Ramos (cell line): ENCODE results near the gene LRP8.

Experiments
- in situ Hi-C: fragments of 300-500 bp; cut with MboI; formaldehyde crosslinking; loops from one replicate; pipeline ENCODE4 v1.14.3; 2022; ENCODE audit warnings: low sequenced_read_pairs; ENCODE audit not compliant: unreplicated experiment

Gene LRP8

DNA sequence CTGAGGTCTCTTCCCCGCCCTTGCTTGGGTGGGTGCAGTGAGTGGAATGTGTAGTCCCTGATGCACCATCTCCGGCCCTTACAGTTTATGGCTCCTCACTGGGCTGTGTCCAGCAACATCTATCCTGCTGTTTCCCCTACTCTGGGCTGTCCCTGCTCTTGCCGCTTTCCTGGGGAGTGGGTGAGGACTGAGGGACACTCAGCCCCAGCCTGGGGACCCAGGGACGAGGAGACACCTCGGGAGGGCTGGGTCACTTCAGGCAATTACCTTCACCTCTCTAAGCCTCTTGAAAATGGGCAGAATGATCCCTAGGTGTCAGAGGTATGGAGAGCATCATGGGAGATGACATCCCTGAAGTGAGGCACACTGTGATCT is 13.6 kb upstream of the LRP8 start:
- in situ Hi-C loops = no loop called here

DNA sequence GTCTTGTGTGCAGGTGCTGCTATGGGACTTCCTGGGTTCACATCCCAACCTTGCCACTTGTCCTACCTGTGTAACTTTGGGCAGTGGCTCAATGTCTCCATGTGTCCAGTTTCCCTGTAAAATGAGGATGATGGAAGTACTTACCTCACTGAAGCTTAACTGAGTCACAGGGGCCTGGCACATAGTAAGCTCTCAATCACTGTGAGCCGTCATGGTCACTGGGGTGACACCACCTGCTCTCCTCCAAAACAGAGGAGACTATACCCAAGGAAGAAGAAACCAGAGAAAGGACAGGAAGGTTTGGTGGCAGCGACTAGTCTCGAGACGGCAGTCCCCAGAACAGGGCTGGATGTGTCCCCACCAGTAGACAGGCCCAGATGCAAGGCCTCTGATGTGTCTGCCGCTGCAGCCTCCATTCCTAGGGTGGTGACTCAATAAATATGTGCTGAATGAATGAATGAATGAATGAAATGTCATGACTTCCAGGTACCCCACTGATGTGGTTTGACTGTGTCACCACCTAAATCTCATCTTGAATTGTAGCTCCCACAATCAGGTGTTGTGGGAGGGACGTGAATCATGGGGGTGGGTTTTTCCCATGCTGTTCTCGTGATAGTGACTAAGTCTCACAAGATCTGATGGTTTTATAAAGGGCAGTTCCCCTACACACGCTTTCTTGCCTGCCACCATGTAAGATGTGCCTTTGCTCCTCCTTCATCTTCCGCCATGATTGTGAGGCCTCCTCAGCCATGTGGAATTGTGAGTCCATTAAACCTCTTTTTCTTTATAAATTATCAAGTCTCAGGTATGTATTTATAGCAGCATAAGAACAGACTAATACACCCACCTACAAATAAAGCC is 13.0 kb upstream of the LRP8 start:
- in situ Hi-C loops = no loop called here

DNA sequence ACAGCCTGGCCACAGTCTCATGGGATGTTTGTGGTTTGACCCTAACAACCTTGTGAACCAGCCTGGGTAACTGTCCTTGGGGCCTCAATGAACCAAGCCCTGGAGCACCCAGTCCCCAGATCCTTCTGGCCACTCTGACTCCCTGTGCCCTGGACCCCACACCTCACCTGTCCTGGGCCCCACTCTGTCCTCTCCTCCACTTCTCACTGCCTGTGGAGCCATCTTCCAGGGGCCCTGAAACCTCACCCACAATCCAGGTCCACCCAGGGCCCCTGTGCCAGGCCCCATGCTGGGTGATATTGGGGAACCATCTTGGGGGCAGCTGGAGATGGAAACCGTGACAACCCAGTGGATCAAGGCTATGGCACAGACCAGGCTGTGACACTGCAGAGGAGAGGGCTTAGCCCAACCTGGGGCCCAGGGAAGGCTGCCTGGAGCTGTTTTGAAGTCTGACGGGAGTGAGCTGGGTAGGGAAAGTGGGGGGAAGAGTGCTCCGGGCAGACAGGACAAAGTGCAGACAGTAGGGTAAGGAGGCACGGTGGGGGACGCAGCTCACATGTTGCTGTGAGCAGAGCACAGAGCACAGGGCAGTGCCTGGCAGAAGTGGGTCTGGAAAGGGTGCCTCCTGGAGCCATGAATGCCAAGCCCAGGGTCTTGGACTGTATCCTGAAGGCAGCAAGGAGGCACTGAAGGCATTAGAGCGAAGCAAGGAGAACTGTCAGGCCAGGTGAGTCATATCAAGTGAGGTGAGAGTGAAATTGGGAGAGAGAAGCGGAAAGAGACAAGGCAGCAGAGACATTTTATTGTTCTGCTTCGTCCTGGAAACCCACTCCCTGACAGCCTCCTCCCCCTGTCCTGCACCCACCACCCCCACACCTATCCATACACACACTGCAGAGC is 12.1 kb upstream of the LRP8 start:
- in situ Hi-C loops = no loop called here

DNA sequence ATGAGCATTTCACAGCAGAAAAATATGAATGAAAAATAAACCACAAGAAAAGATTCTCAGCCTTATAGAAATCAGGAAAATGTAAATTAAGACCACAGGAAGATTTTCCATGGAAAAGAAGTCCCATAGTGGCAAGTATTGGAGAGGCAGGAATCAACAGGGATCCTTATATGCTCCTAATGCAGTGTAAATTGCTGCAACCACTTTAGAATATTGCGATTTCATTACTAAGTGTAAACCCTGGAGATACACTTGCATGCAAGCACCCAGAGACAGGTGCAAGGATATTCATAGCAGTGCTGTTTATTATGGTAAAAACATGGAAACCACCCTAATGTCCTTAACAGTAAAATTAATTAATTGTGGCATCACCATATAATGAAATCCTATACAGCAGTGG is 10.6 kb upstream of the LRP8 start:
- in situ Hi-C loops = no loop called here

DNA sequence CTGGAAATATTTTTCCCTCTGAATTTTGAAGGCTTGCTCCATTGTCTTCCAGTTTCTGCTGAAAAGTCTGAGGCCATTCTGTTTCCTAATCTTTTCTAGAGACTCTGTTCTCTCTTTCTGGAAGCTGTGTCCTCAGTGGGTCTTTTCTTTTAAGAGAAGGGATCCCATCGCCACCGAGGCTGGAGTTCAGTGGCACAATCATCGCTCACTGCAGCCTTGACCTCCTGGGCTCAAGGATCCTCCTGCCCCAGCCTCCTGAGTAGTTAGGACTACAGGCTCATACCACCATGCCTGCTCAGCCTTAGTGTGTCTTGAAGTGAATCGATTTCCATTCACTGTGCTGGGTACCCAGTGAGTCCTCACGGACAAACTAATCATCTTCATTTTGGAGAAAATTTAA is 9.6 kb upstream of the LRP8 start:
- in situ Hi-C loops = no loop called here

DNA sequence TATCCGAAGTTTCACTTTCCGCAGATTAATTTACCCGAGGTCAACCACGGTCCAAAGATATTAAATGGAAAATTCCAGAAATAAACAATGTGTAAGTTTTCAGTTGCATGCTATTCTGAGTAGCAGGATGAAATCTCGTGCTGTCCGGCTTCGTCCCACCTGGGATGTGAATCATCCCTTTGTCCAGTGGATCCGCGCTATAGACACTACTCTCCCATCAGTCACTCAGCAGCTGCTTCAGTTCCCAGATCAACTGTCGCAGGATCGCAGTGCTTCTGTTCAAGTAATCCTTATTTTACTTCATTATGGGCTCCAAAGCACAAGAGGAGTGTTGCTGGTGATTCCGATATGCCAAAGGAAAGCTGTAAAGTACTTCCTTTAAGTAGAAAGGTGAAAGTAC is 8.3 kb upstream of the LRP8 start:
- in situ Hi-C loops = no loop called here

DNA sequence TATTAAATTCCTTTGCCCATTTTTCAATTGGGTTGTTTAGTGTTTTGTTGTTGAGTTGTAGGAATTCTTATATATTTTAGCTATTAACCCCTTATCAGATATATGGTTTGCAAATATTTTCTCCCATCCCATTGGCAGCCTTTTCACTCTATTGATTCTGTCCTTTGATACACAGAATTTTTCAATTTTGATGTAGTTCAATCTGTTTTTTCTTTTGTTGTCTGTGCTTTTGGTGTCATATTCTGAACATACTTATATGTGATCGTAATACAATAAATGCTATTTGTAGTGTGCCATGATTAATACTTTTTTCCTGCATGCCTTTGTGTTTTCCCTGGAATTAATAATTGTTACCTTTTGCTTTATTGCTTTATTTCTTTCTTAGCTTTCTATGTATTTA is 7.8 kb upstream of the LRP8 start:
- in situ Hi-C loops = no loop called here

DNA sequence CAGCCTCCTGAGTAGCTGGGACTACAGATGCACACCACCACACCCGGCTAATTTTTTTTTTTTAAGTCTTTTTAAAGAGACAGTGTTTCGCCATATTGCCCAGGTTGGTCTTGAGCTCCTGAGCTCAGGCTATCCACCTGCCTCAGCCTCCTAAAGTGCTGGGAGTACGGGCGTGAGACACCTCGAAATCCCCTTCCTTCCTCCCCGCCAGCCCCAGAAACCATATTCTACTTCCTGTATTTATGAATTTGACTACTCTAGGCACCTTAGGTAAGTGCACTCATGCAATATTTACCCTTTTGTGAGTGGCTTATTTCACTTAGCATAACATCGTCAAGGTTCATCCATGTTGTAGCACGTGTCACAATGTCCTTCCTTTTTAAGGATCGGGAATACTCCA is 6.9 kb upstream of the LRP8 start:
- in situ Hi-C loops = no loop called here

DNA sequence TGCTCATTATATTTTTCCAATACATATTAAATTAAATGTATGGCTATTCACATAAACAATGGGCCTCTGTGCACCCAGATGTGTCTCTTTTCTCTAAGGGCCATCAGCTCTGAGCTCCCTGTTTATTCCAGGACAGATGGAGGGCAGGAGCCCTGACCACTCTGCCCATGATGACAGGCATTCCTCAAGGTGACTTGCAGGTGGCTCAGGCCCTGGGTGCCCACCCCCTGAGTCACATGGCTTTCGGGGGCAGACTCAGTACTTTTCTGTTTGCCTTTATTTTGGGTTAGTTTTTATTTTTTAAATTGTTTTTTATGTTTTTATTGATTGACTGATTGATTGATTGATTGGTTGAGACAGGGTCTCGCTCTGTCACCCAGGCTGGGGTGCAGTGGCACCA is 6.4 kb upstream of the LRP8 start:
- in situ Hi-C loops = no loop called here

DNA sequence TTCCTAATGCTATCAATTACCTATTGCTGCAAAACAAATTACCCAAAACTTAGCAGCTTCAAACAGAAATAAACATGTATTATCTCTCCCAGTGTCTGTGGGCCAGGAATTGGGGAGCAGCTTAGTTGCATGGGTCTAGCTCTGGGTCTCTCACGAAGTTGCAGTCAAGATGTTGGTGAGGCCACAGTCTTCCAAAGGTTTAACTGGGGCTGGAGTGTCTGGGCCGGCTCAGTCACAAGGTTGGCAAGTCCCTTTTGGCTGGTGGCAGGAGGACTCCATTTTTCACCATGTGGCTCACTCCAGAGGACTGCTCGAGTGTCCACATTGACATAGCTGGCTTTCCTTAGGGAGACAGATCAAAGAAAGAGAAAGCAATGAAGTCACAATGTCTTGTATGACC is 5.0 kb upstream of the LRP8 start:
- in situ Hi-C loops = no loop called here

DNA sequence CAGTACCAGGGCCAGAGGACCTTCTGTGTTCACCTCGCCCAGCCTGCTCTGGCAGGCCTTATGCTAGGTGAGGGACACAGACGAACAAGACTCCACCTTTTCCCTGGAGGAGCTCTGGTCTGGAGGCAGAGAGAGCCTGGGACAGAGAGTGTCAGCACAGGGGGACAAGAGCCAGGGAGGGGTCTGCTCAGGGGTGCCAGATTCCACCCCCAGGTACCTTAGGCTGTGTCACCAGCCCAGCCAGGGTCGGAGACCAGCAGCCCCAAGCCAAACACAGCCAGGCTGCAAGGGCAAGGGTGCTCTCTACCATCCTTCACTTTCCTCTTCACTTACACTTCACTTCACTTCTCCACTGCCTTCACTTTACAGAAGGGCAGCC is 4.3 kb upstream of the LRP8 start:
- in situ Hi-C loops = no loop called here

DNA sequence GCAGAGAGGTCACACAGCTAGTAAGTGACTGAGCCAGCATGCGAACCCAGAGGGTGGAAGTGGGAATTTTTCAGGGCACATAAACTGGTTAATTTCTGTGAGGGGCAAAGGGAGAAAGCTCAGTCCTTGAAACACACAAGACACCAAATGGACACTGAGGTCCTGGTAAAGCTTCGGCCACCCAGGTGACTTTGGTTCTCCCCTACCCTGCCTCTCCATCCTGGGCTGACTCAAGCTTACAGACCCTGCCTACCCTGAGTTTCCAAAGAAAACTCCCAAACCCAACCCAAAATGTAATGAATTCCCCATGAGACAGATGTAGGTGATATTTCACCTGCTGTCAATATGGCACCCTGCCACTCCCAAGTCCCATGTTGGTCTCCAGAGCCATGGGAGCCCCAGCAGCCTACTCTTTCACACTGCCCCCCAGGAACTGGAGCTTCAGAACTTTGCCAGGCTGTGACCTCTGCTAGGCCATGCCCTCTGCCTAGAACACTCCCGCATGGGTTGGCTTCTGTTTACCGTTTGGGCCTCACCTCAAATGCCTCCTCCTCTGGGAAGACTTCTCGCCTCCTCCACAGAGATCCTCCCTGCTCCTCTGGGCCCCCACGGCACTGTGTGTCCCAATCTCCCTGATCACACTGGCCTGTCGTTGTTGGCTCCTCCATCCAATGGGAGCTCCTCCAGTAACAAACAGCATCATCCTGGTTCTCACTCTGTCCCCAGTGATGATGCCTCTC is 3.7 kb upstream of the LRP8 start:
- in situ Hi-C loops = no loop called here

DNA sequence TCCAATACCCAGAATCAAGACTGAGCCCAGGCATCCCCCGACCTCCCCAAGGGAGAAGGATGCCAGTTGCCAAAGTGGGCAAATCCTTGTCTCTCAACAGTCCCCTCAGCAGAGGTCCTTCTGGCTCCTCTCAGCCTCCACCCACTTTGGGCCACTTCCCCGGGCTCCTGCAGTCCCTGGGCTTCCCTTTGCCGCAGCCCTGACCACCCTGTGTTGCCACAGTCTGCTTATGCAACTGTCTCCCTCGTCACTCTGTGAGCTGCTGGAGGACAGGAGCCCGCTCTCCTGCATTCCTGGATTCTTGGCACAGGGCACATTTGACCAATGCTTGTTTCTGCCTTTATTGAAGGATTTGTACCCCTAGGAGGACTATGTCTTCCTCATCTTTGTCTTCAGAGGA is 2.9 kb upstream of the LRP8 start:
- in situ Hi-C loops = no loop called here

DNA sequence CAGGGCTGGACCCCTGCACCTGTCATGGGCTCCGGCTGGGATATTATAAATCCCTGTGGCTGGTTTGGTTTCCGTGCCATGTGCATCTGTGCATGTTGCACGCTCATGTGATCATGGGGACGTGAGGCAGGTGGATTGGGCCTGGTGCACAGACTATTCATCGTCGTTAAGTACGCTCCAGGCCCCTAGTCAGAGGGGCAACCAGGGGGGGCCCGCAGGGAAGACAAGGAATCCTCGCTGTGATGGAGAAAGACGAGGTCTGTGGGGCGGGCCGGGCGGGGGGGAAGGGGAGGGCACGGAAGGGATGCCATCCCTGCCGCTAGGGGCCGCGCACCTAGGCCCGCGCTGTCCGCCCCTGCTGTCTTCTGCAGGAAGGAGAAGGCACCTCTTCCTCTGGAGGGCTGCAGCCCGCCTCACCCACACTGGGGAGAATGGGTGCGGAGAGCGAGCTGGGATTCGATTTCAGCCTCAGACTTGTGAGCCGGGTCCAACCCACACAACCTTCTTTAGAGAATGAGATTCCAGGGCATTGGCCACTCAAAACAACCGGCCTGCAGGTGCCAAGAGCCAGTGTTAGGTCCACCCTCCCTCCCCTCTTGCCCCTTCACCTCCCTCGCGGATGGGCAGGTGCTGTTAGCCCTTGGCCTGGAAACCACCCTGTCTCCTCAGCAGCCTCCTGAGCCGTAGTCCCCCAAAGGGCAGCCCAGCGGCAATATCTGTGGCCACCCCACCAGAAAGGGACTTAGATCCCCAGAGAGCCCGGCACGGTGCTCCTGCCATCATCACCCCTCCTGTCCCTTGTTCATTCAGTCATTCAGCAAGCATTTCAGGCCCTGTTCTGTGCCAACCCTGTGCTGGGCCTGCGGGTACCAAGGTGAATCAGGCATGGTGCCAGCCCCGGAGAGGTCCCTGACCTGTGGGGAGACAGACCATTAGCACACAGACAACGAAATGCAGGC is 950 bp upstream of the LRP8 start:
- in situ Hi-C loops = no loop called here

DNA sequence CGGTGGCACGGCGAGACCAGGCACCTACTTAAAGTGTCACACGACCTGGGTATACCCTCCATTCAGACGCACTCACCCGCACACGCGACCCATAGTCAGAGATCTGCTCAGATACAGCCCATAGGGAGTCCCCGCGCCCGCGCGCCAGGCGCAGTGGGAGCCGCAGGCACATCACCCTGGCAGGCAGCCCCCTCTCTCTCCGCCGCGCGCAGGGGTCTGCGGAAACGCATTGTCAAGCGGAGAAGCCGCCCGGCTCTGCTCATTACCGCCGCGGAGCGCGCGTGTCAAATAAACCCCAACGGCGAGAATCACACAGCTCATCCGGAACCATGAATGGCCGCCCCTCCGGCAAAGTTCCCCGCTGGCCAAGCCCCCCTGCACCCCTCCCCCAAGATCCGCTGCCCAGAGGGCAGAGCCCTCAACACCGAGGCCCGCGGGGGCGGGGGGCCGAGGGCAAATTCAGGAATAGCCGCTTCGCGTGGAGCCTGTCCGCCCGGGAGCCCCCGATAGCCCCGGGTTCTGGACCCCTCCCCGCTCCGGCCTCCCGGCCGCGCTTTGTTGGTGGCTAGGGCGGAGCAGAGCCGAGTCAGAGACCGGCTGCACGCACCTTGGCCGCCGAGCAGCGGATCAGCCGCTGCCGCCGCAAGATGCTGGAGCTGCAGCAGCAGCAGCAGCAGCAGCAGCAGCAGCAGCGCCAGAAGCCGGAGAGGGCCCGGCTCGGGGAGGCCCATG is 522 bp downstream of the LRP8 start:
- in situ Hi-C loops = no loop called here

DNA sequence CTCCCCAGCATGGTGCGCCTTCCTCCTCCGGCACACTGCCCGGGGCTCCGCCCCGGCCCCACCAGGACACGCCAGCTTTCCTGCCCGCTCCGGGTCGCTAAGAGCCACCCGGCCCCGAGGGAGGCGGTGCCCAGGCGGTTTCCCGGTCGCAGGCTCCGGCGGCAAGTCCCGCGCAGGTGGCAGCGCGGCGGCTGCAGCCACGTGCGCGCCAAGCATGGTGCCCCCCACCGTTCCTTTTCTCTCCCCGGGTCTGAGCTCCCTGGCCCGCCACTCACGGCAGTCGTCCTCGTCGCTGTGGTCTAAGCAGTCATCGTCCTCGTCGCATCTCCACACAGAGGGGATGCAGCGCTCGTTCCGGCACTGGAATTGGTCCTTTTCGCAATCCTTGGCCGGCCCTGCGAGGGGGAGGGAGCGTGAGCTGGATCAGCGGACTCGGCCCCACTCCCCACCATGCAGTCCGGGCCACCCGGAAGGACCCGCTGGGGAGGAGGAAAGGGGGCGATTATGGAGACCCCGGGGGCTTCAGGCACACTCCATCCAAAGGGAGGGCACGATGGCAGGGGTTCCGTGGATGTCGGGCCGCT is 1.2 kb downstream of the LRP8 start:
- in situ Hi-C loops = no loop called here

DNA sequence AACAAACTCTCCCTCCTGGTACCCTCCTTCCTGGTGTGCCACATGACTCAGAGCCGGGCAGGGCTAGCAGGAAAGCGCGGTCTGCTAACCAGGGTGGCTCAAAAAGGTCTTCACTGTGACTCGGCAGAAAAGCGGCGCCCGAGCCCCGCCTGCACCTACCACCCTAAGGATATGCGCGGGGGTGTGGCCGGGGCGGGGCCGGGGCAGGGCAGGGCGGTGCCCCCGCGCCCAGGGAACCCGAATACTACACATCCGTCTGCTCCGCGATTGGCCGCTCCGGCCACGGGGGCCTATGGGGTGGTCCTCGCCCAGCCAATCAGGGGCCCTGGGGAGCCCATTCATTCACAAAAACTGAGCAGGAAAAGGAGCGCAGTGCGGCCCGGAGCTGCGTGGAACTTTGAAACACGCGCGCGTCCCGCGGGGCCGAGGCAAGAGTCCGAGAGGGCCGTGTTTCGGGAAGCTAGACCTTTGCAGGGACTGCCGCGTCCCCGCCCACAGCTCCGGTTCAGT is 1.7 kb downstream of the LRP8 start:
- in situ Hi-C loops = no loop called here

DNA sequence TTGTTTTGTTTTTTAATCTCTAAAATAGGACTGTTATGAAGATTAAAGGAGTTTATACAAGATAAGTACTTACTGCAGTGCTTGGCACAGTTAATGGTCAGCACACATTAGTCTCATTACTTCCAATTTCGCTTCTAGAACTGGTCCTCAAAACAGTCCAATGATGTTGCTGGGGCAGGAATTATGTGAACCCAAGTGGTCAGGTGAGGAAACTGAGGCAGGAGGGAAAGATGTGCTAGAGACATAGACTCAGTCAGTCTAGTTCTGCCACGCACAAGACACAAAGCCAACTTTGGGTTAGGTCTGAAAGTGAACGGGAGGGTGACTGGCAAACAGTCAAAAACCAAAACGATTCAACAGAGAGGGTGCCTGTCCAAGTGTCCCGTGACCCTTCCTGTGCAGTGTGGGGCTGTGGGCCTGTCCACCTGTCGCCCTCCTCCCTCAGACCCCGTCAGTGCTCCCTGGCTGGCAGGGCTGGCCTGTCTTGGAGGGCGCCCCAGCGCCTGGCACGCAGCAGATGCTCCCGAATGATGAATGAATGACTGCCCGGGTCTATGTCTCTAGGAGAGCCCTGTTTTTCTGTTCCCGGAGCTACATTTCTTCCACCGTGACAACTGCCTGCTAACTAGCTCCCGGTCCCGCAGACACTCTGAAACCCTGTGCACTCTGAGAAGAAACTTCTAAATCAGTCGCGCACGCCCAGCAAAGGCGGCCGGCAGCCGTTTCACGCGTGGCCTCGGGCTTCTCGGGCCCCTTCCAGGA is 2.4 kb downstream of the LRP8 start:
- in situ Hi-C loops = no loop called here
